Mammary epithelial cell (primary cell): ENCODE results near the gene CAPN2.

Source experiments
- EZH2 ChIP-seq: IDR thresholded peaks from 2 replicates; pipeline ENCODE4 v1.6.1; 2012; ENCODE audit warnings: low read length, inconsistent platforms, borderline replicate concordance
- TF ChIP-seq, protein P1 (sequence below), 2 donors: IDR thresholded peaks in 1 of 2; conservative IDR thresholded peaks in 1 of 2; 2 replicates each; pipeline ENCODE4 v1.5.1; 2011 to 2012; ENCODE audit warnings: inconsistent platforms in 2 of 2, low read length in 2 of 2, mild to moderate bottlenecking in 2 of 2, control low read depth in 1 of 2, low read depth in 1 of 2; ENCODE audit not compliant: insufficient read depth in 1 of 2; ENCODE audit errors: extremely low read depth in 1 of 2

DNA sequence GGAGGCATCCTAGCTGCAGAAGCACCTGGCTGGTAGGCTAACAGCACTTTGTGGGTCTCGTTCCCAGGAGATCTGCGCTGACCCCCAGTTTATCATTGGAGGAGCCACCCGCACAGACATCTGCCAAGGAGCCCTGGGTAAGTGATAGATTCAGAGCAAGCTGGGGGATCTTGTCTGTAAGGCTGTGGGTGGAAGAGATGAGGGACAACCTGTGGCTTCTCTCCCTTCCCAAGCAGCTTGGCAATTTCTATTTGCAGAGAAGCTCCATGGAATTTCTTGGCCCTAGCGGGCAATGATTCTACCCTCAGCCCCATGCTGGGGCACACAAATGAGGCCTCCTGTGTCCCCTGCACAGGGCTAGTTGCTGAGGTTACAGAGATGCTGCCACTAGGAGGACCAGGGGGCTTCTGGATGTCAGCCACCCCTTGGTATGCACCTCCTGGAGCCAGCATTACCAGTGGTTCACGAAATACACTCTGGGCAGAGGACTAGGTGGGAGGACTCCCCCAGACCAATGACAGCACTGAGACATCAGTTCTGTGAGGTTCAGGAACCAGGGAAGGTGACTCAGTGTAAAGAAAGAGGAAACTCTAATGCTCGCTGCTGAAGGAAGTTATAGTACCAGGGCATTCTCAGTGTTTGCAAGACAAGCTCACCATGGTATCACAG is 5.5 kb downstream of the CAPN2 start:
- TF ChIP-seq, protein P1, sequence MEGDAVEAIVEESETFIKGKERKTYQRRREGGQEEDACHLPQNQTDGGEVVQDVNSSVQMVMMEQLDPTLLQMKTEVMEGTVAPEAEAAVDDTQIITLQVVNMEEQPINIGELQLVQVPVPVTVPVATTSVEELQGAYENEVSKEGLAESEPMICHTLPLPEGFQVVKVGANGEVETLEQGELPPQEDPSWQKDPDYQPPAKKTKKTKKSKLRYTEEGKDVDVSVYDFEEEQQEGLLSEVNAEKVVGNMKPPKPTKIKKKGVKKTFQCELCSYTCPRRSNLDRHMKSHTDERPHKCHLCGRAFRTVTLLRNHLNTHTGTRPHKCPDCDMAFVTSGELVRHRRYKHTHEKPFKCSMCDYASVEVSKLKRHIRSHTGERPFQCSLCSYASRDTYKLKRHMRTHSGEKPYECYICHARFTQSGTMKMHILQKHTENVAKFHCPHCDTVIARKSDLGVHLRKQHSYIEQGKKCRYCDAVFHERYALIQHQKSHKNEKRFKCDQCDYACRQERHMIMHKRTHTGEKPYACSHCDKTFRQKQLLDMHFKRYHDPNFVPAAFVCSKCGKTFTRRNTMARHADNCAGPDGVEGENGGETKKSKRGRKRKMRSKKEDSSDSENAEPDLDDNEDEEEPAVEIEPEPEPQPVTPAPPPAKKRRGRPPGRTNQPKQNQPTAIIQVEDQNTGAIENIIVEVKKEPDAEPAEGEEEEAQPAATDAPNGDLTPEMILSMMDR (conservative IDR thresholded peaks at IDR 0.05 in 1 of 2, IDR thresholded peaks at IDR 0.05 in 1 of 2; ENCODE audit: extremely low read depth in 1 of 2, insufficient read depth in 1 of 2, low read depth in 1 of 2, low read length in 2 of 2) = no peak
- TF ChIP-seq EZH2 = no peak
